GM21723 (cell line): ENCODE data around the gene P2RX7.

Experiments
- ATAC-seq: cut with Tn5 transposase; IDR thresholded peaks from one replicate; pipeline ENCODE4 v1.9.1; 2021; ENCODE audit warnings: mild to moderate bottlenecking, moderate library complexity; ENCODE audit not compliant: unreplicated experiment

The P2RX7 gene

DNA sequence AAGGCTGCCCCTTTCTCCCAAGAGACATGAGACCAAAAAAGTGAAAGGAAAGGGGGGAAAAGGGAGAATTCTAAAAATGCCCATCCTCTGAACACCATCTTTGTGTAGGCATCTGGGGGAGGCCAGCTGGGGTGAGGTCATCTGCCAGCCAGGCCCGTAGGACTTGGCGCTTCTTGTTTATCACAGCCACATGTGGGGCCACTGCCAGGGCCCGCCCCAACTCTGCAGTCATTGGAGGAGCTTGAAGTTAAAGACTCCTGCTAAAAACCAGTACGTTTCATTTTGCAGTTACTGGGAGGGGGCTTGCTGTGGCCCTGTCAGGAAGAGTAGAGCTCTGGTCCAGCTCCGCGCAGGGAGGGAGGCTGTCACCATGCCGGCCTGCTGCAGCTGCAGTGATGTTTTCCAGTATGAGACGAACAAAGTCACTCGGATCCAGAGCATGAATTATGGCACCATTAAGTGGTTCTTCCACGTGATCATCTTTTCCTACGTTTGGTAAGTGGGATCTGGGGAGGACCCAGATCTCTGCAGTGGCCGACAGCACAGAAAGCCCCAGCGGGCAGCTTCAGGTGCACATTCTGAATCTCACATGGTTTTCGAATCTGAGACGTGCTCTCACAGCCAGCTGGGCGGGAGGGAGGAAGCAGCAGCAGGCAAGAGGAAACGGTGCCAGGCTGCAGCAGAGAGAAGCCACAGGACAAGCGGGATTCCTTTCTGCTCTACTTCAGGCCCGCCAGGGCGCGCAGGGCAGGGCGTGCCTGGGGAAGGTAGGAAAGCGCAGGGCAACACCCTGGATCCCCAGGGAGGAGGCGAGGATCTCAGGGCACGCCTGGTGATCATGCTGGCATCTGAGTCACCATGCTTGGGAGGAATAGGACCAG is at the start of gene P2RX7:
Gene P2RX7 (plus strand): TSS at position 276 of the 881 bp plus-strand sequence. CDS start 95 bp downstream, at position 371.
- ATAC-seq: peak; percentile 40

DNA sequence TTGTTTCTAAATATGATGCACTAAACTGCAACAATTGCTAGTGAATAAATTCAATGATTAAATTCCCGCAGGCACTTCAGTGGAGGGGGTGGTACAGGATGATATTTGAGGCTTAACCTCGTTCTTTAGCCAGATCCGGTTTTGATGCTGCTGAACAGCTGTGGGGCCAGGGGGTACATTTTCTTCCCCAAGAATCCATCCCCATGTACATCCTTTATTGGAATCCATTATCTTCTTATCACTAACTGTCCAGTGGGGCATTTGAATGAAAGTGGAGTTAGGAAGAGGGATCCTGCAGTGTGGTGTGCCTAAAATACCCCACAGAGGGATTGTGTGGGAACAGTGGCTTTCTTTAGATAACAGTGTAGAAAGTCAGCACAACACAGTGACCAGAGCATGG is 48.4 kb upstream of the P2RX7 start:
- ATAC-seq: no peak

DNA sequence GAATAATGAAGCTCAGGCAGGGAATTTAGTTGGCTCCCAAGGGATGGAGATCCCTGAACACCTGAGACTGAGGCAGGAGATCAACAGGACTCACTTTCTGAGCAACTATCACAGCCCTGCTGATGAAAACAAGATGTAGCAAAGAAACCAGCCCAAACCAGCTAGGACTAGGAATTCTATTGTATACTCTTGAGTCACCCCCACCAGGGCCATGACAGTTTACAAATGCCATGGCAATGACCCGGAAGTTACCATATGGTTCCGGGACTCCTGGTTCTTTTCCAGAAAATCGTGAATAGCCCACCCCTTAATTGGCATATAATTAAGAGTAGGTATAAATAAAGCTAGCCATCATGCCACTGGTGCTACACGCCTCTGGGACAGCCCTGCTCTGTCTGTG is 47.6 kb upstream of the P2RX7 start:
- ATAC-seq: no peak

DNA sequence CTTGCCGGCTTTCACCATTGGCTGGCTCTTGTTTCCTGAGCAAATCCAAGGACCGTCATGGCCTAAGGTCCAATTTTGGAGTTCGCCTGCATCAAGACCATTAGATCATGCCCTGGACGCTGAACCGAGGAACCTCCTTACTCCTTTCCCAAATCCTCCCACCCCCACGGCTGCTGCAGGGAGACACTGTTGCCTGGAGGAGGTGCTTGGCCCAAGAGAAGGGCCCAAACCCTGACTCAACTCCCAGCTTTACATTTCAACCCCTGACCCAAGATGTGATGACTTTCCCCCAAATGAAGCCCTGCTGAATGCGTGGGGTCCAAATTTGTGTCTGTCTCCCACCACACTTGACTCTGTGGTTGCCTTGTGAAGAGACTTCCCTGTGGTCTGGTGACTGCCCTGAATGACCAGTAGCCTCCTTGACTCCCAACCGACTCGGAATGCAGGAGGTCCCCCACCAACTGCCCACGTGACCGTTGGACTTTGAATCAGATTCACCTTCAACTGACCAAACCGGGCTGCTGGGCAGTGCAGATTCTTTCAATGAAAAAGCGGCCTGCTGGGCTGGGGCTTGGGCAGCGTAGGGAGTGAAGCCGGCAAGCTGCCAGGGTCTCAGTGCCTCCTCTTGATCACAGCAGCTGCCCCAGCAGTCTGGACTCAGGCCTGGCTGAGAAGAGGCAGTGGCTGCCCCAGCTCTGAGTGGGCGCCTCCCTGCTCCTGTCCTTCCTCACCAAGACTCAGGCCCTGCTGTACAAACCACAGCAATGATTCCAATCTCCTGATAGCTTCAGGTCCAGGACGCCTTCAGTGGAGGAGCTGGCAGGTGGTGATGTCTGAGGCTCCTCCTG is 46.9 kb upstream of the P2RX7 start:
- no peak for ATAC-seq

DNA sequence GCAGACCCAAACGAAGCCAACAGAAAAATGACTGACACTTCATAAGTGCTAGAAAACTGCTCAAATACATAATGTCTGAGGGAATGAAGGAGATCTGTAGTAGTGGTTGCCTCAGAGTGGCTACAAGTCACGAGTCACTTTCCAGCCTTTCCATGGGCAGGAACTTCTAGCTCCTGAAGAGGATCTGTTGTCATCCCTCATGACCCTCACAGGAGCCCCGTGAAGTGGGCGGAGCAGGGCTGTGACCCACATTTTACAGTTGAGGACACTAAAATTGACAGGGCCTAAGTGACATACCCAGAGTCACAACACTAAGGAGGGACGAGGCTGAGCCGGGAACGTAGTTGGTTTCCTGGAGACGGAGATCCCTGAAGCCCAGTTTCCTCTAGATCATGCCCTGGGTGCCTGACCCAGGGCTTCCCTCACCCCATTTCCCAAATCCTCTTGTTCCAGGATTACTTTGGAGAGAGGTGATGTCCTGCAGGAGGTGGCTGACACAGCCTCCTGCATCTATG is 45.8 kb upstream of the P2RX7 start:
- ATAC-seq: no peak

DNA sequence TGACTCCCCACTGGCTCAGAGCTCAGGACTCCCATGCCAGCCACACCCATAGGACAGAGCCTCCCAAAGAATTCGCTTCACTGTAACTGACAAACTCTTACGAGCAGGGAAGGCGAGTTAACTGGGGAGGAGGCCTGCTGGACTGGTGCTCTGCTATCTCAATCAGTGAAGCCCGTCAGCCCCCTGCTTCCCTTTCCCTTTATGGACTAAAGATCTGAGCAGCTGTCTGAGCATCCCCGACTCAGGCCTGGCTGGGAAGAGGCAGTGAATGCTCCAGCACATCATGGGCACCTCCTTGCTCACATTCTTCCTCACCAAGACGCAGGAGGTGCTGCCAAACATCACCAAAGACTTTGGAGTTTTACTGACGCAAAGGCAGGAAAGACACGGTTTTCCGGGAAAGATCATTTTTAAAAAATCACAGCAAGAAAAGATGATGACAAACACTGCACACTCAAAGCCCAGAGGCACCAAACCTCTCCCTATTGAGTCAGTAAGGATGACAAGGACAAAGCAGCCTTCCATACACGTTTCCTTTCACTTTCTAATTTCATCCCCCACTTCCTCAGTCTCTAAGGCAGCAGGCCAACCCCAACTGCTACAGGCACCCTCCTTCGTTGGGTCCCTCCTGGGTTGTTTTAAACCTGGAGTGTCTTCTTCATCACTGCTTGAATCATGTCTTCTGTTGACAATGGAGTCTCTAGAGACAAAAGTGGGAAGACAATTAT is 45.0 kb upstream of the P2RX7 start:
- no peak for ATAC-seq

DNA sequence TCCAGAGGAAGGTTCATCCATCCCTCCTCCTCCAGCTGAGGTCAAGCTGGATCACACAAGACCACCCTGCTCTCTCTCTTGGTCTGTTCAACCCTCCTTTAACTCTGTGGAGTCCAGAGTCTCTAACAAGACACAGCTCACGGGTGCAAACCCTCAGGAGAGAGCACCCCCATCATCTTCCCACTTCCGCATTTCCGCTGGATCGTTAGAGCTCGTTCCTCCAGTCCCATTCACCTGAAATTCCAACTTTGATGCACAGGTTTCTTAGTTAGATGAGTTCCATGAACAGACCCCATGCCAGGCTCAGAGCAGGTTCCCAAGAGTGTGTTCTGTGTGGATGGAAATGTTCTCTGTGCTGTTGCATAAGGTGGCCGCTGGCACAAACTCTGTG is 44.5 kb upstream of the P2RX7 start:
- ATAC-seq: no peak

DNA sequence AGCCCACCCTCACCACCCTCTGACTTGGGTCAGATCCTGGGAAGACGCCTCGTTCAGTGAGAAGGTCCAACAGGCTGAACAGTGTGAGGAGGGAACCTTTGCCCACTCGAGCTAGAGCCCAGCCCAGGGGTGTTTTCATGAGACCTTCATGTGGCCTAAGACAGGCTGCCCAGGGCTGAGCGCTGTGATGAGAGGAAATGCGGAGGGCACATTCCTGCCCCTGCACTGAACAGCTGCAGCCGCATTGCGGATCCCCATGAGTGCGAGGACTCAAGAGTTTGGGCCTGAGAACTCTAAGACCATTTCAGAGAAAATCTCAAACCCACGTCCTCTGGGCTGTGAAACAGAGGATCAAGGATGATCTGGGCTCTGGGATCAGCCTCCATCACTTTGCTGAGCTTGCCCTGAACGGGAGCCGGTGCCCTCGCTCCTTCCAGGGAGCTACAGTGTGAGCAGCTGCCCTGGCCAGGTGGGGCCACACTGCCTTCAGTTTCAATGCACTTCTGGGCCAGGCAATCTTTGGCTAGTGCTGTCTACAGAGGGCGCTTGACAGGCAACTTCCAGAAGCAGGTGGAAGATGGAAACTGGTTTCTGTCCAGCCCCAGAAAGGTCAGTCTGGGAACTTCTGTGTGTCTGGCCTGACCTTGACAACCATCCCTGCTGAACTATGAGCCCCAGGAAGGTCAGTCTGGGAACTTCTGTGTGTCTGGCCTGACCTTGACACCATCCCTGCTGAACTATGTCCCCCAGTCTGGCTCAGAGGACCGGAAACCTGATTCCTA is 43.5 kb upstream of the P2RX7 start:
- ATAC-seq: no peak

DNA sequence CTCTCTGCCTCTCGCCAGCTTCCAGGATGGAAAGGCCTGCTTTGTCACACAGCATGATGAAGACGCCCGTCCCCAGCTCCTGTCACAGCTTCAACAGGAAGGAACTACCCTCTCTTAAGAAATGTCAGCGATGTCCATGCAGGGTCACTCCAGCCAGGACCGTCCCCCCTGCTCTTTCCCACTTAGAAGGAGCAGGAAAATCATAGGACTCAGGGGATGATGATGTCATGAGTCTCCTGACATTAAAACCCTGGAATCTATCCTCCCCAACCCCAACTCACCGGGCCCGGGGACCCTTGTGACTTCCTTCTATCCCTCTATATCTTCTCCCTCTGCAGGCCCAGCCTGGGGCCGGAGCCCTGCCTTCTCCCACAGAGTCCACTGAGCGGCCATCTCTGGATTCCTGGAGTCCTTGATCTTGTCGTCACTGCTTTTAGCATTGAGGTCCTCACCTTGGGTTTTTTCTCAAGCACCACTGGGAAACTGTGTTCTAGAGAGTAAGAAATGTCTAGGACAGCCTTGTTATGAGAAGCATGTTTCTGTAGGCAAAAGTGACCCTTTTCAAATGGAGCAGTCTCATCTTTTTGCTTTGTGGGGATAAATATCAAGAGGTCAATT is 42.8 kb upstream of the P2RX7 start:
- ATAC-seq: no peak

DNA sequence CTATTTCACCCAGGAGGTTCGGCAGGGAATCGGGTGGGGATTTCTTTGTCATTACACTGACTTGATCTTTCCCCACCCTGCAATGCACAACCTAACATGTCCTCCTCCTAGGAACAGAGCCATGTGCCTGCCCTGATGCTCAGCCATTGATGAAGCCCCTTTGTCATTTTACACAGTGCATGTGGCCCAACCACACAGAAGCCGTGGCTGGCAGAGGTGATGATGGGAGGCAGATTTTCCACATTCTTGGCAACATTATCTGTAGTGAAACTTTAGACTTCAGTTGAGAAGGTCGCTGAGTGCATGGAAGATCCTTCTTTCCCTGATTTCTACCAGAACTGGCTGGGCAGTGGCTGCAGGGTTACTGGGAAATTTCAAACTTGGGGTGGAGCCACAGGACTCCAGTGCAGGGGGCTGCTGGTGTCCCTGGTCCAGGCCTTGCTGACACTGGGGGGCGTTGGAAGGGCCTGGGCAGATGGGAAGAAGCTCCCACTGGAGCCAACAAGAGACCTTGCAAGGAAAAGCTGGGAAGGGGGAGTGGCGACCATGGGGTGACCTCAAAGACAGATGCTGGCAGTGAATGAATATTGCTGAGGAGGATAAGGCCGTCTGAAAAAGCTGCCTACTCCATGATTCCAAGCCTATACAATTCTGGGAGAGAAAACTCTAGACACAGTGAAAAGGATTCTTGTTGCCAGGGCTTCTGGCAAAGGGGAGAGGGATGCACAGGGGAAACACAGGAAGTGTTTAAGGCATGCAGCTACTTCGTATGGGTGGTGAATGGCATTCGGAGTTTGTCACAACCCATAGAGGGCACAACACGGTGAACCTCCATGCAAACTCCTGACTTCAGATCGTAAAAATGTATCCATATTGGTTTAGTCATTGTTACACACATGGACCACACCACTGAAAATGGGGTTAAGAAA is 41.8 kb upstream of the P2RX7 start:
- no peak for ATAC-seq

DNA sequence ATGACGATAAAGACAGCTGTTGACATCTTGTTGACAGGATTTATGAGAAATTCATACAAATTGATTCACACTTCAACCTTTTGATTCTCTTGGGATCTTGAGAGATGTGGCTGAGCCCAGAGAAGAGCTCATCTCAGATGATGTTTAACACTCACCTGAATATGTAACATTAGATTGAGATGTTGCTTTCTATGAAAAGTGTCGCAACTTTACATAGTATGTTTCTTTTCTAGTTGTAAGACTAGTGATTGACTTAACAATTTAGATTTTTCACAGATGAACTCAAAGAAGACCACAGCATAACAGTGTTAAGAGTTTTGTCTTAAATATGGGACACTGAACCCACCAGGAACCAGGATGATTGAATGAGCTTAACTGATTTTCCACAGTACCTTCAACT is 40.6 kb upstream of the P2RX7 start:
- ATAC-seq: no peak

DNA sequence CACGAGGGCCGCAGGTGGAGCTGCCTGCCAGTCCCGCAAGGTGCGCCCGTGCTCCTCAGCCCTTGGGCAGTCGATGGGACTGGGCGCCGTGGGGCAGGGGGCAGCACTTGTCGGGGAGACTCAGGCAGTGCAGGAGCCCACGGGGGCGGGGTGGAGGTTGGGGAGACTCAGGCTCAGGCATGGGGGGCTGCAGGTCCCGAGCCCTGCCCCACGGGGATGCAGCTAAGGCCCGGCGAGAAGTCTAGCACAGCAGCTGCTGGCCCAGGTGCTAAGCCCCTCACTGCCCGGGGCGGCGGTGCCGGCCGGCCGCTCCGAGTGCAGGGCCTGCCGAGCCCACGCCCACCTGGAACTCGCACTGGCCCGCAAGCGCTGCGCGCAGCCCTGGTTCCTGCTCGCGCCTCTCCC is 39.2 kb upstream of the P2RX7 start:
- no peak for ATAC-seq

DNA sequence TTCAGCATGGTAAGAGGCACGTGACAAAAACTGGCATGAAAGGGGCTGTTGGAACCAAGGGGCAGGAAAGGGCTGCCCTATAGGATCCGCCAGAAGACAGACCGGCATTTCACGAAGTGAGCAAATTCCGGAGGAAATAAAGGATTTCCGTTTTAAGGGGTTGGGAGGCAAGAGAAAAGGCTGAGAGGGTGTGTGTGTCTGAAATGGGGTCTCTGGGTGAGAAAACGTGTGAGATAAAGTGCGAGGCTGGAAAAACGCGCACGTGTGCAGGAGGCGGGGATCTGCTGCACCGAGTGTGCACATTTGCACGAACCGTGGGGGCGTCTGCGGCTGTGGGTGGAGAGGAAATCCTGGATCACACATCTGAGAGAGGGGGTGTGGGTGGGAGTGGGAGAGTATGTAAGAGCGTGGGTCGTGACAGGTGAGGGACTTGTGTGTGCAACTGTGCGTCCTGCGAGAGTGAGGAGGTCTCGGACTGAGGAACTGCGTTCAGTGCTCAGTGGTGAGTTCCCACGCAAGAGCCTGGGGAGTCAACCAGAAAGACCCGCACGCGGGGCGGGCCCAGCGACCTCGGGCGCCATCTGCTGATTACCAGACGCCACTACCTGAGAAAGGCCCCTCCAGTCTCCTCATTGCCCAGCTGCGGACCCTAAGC is 37.0 kb upstream of the P2RX7 start:
- ATAC-seq: peak; percentile 80

DNA sequence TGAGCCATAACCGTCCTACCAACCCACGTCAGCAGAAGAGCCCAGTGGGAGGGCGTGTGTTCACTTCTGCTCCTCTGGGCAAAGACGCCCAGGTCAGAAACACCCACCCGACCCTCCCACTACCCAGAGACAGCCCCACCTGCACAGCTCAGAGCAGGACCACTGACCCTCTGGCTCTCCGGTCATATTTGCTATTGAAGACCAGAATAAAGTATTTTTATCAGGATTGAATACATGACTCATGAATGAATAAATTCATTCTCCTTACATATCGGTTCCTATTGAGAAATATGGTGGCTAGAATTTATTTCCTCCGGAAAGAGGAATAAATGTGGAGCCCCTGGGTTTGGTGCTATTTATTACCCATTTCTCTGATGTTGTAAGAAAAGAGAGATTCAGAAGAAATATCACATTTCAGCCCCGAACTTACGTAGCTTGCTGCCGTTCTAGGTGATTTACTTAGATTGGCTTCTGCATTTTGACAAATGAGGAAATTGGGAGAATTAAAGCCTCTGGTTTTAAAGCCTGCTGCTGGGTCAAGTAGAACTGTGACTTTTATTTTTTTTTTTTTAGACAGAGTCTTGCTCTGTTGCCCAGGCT is 36.4 kb upstream of the P2RX7 start:
- ATAC-seq: no peak

DNA sequence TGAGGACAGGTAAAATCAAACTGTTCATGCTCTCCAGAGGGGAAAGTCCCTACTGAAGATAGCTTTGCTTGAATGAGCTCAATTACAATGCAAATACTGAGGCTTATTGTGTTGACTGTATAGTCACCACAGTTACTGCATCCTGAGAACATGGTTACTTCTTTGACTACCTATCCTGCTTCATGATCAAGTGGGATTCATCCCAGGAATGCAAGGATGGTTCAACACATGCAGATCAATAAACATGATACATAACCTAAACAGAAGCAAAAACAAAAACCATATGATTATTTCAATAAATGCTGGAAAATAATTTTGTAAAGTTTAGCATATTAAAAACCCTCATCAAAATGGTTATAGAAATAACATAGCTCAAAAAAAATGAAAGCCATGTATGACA is 32.9 kb upstream of the P2RX7 start:
- ATAC-seq: no peak

DNA sequence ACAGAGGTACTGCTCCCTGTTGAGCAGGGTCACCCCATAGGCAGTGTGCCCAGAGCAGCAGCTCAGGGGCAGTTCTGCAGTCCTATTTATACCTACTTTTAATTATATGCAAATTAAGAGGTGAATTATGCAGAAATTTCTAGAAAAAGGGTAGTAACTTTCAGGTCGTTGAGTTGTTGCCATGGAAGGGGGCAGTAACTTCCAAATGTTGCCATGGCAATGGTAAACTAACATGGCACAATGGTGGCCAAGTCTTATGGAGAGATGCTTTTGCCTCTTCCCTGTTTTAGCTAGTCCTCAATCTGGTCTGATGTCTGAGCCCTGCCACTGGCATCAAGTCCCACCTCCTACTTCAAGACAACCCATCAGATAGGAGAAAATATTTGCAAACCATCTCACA is 30.4 kb upstream of the P2RX7 start:
- ATAC-seq: no peak

DNA sequence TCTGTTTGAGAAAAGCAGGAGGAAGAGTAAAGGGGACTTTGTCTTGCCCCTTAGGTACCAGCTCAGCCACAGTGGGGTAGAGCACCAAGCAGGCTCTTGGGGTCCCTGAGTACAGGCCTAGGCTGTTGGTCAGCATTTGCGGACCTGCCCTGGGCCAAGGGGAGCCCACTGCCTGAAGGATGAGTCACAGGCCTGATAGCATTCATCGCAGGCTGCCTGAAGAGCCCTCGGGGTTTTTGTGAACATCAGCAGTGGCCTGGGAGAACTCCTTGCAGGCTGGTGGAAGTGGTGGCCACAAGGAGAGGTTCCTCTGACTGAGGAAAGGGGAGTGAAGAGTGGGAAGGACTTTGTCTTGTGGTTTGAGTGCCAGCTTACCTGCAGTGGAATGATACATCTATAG is 25.0 kb upstream of the P2RX7 start:
- ATAC-seq: no peak

DNA sequence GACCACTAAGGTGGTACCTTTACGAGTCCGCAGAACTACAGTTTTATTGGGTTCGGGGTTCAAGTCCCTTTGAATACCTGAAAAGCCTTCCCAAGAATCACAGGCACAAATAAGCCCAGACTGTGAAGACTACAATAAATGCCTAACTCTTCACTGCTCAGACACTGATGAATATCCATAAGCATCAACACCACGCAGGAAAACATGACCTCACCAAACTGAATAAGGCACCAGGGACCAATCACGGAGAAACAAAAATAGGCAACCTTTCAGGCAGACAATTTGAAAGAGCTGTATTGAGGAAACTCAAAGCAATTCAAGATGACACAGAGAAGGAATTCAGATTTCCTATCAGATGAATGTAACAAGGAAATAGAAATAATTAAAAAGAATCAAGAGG is 24.2 kb upstream of the P2RX7 start:
- ATAC-seq: no peak
